SK-N-SH (cell line): Measurements from ENCODE around the gene RNASET2.

ENCODE experiments used
- CHD2 ChIP-seq: fragments of 150-350 bp; IDR thresholded peaks from 2 replicates; pipeline ENCODE4 v1.6.1; 2018; ENCODE audit warnings: low read length; ENCODE audit not compliant: partially characterized antibody
- CTCF ChIP-seq: fragments of 200-600 bp; sonication (generic); IDR thresholded peaks from 2 replicates; pipeline ENCODE4 v1.6.1; 2017; ENCODE audit warnings: antibody characterized with exemption, mild to moderate bottlenecking, moderate library complexity
- EP300 ChIP-seq, 2 experiments: IDR thresholded peaks; 2 replicates each; pipeline versions ENCODE4 v1.4.0 to v1.6.1; 2012; ENCODE audit warnings: borderline replicate concordance in 1 of 2, low read depth in 1 of 2, low read length in 1 of 2
- JUND ChIP-seq: IDR thresholded peaks from 2 replicates; pipeline ENCODE4 v1.4.0; 2012
- MAX ChIP-seq: IDR thresholded peaks from 2 replicates; pipeline ENCODE4 v1.4.0; 2012; ENCODE audit warnings: low read depth
- MEF2A ChIP-seq: IDR thresholded peaks from 2 replicates; pipeline ENCODE4 v1.4.0; 2012; ENCODE audit warnings: low read depth, borderline replicate concordance
- POLR2AphosphoS5 ChIP-seq: IDR thresholded peaks from 2 replicates; pipeline ENCODE4 v1.6.1; 2012; ENCODE audit warnings: low read depth, low read length
- RAD21 ChIP-seq: IDR thresholded peaks from 2 replicates; pipeline ENCODE4 v1.6.1; 2012; ENCODE audit warnings: mild to moderate bottlenecking, low read length
- REST ChIP-seq: IDR thresholded peaks from 2 replicates; pipeline ENCODE4 v1.6.1; 2012; ENCODE audit warnings: mild to moderate bottlenecking, low read depth, low read length, moderate library complexity
- RFX5 ChIP-seq: IDR thresholded peaks from 2 replicates; pipeline ENCODE4 v1.6.1; 2012; ENCODE audit warnings: mild to moderate bottlenecking, improper control_type of control experiment, low read length
- TAF1 ChIP-seq: IDR thresholded peaks from 2 replicates; pipeline ENCODE4 v1.6.1; 2012; ENCODE audit warnings: low read depth, mild to moderate bottlenecking, low read length, moderate library complexity, borderline replicate concordance
- TEAD4 ChIP-seq: IDR thresholded peaks from 2 replicates; pipeline ENCODE4 v1.4.0; 2012; ENCODE audit warnings: mild to moderate bottlenecking, borderline replicate concordance; ENCODE audit not compliant: insufficient read depth
- USF1 ChIP-seq: IDR thresholded peaks from 2 replicates; pipeline ENCODE4 v1.4.0; 2012; ENCODE audit warnings: low read depth, borderline replicate concordance
- YY1 ChIP-seq: IDR thresholded peaks from 2 replicates; pipeline ENCODE4 v1.4.0; 2012; ENCODE audit warnings: low read depth, mild to moderate bottlenecking

- TF ChIP-seq YY1 (no peak), CTCF (no peak), EP300 (IDR thresholded peaks at IDR 0.05; ENCODE audit: borderline replicate concordance in 1 of 2, low read depth in 1 of 2, low read length in 1 of 2) (no peak), CHD2 (no peak), MEF2A (no peak), RAD21 (no peak), POLR2AphosphoS5 (no peak), RFX5 (no peak), TEAD4 (no peak), JUND (no peak), USF1 (no peak), REST (no peak), MAX (no peak), TAF1 (no peak)
Observed at GRCh38 chr6:166904101-166904746, 52.1 kb downstream of the RNASET2 start.
